Bone marrow (tissue), 2 donors: ENCODE measurements around the gene BATF.

ENCODE experiments used
- DNase-seq, 2 donors: peaks; one replicate each; lab custom pipeline; 2025; lab: John Stamatoyannopoulos, UW

Gene BATF

DNA sequence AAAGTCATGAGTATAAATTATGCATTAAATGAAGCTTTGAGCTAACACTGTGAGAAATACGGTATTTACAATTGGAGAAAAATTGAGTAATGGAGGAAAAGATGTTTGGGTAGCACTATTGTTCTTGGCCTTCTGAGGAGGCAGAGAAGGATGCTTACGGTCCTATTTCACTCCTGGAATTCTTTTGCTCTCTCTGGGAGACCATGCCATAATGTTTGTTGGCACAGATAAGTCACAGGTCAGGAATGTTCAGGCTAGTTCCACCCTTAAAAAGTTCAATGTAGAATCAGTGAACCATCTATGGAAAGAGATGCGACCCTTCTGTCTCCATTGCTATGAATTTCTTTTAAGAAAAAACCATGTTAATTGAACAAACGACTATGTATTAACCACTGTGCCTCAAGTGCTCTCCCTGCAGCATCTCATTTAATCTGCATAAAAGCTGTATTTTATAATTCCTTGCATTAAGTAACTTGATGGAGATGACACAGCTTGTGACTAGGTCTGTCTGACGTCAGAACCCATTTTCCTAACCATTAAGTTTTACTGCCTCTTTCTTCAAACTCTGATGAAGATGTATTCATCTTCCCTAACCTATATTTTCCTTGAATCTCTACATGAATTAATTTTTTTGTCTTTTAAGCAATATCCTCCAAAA lies 9.5 kb downstream of the BATF start:
- DNase-seq = no peak

DNA sequence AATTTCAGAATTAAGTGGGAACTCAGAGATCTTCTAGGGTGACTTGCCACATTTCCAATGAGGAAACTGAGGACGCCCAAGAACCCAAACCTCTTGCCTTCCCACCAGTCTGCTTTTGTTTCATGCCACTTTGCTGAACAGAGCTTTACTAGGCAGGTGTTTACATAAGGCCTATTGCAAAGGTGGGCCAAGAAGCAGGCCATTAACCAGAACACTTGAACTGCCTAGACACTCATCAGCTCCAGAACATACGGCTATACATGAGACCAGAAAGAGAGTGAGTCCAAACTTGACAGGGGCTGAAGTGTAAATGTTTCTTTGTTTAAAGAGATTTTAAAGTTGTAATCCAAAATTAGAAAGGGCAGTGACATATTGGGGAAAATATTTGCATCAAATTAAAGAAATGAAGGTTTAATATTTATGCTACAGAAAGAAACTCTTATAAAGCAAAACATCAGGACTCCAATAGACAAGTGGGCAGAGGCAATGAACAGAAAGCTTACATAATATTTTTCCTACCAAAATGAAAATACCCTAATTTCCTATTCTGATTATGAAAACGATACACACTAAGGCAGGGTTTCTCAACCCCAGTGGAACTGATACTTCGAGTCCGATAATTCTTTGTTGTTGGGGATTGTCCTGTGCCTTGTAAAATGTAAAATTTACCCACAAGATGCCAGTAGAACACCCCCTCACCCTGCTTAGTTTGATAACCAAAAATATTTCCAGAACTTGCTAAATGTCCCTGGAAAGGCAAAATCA lies 11.7 kb downstream of the BATF start:
- no peak for DNase-seq

DNA sequence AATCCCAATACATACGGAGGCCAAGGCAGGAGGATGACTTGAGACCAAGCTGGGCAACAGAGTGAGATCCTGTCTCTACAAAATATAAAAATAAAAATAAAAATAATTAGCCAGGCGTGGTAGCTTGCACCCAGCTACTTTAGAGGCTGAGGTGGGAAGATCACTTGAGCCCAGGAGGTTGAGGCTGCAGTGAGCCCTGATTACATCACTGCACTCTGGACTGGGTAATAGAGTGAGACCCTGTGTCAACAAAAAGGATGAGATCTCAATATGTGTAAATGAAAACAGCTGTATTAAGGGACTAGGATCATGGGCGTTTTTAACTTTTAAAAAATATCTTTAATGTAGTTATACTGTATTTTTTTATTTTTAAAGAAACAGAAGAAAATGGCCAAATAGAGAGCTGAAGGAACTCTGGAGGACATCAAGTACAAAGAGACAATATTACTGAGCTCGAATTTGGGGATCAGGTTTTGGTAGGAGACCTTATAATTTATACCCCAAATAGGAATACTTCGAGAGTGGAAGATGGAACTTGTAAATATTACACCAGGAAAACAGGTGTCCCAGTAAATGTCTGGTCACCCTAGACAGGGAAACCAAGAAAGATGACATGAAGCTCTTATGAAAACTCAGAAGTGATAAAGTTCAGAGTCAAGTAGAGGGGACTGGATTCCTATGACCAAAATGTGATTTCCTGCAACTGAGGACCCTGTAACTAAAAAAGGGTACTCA lies 13.1 kb downstream of the BATF start:
- DNase-seq = no peak

DNA sequence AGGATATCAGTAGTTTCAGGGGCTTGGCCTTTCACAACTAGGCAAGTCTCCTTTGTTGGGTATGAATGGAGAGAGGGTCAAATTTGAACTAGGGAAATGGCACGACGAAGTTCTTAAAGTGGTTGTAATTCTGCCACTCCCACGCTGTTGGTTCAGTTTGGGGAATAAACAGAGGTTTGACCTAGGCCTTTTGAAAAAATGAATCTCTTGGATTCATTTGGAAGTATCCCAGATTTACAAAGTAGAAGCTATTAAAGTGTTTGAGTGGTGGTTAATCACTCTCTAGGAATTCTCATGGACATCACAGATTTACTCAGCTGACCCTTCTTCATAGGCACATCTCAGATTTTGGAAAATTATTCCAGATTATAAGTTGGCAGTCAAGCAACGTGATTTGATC lies 14.8 kb downstream of the BATF start:
- no peak for DNase-seq

DNA sequence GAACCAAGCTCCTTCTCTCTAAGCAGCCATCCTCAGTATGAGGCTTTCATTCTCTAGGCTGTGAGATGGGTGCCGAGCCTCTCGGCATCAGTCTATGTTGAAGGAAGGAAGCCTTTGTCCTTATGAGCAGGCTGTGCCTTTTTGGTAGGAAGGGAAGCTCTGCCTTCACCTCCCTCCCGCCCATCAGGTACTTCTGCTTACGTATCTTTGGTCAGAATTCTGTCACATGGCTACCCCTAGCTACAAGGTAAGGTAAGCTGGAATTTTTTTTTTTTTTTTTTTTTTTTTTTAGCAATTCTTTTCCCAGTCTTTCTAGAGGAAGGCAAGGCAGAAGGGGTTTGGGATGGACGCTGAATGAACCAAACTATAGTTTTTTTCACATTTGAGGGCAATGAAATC lies 16.9 kb downstream of the BATF start:
- no peak for DNase-seq

DNA sequence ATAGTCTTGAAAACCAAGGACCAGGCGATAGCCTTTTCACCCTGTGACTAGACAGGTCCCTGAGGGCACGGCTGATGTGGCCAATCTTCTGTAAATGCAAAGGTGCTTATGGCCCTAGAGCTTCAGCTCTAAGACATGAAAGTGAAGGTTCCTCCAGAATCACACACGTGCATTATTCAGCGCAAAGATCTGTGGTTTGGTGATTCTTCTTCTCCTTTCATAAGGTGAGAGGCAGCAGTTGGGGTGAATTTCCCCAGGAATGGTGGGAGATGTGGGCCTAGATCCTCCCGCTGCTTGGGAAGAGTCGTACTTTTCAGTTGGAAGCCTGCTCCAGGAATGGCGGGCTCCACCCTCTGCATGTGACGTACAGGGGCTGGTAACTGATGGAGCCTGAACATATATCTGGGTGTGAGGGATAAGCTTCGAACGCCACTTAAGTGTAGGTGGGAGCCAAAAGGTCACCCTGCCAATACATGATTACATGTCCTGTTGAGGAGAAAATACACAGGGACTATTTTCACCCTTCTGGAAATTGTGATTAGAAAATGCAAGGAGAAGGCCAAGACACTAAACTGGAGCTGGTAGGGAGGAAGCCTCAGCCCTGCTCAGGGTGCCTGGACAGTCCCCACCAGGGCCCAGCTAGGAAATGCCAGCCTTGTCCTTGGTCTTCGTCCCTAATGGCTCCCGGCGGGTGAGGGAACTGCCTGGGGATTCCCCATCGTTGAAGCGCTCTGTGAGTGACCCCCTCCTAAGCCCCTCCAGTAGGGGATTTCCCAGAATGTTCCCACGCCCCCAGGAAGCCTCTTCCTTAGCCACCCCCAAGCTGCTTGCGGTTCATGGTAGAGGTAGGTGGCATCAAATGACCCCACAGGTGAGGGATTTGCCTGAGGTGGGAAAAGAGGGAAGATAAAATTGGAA lies 17.6 kb downstream of the BATF start:
- no peak for DNase-seq

DNA sequence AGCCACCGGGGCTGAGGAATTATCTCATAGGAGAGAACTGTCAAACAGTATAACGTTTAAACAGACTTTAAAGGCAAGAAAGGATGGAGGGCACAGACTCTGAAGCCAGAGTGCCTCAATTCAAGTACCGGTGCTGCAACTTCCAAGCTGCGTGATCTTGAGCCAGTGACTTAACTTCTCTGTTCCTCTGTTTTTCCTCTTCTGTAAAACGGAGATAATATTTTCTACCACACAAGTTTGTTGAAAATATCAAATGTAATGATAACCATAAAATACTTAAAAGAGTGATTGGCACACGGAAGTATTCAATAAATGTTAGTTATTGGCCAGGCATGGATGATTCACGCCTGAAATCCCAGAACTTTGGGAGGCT lies 18.2 kb downstream of the BATF start:
- DNase-seq = no peak

DNA sequence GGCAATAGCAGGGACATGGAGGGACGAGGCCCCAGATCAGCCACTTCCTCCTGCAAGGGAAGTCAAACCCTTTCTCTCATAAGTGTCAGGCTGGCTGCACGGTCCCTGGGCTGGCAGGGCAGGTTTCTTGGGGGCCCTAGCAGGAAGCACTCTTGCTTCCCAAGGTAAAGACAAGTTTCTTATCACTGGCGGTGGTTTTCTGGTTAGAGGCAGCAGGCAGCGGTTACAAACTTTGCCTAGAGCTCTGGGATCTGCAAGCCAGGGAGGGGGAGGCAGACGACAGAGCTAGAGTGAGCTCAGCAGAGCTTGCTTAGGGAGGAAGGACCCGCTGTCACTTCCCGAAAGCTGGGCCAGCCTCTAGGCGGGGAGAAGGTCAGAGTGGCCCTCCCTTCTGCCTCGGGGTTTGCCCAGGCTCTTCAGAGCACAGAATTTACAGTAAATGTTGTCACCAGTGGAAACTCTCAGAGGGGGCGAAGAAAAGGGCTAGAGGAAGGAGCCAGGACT lies 20.4 kb downstream of the BATF start:
- DNase-seq = peak; percentile 65 to 70

DNA sequence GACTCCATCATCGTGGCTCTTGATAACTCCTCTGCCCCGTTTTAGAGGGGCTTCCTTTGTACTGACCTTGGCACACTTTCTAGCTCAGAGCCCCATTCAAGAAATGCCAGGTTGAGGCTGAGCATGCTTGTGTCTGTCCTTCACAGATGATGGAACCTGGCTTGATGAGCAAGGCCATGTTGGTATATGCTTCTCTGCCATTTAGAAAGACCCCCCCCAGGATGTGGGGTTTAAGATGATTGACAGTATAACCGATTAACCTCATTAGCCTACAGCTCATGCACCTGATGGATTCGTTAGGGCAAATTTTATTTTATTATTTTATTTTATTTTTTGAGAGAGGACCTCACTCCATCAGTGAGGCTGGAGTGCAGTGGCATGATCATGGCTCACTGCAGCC lies 21.0 kb downstream of the BATF start:
- DNase-seq = no peak

DNA sequence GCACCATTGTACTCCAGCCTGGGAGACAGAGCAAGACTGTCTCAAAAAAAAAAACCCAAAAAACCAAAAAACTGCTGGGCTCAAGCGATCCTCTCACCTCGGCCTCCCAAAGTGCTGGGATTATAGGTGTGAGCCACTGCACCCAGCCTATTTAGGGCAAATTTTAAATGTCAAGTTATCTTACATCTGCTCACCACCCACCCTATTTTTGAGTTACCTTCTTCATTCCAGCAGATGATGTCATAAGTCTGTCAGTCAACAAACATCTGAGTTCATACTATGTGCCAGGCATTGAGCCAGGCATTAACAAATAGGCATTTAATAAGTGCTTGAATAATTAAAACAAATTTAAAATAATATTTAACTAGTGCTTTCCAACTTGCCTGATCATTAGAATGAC lies 21.5 kb downstream of the BATF start:
- DNase-seq = no peak

DNA sequence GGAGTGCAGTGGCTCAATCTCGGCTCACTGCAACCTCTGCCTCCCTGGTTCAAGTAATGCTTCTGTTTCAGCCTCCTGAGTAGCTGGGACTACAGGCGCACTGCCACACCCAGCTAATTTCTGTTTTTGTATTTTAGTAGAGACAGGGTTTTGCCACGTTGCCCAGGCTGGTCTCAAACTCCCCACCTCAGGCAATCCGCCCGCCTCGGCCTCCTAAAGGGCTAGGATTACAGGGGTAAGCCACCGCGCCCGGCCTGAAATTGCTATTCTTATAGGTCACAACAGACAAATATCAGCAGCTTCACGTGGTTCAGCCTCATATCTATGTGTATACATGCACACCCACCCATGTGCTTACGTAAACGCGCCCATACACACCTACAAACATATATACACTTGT lies 23.6 kb downstream of the BATF start:
- no peak for DNase-seq

DNA sequence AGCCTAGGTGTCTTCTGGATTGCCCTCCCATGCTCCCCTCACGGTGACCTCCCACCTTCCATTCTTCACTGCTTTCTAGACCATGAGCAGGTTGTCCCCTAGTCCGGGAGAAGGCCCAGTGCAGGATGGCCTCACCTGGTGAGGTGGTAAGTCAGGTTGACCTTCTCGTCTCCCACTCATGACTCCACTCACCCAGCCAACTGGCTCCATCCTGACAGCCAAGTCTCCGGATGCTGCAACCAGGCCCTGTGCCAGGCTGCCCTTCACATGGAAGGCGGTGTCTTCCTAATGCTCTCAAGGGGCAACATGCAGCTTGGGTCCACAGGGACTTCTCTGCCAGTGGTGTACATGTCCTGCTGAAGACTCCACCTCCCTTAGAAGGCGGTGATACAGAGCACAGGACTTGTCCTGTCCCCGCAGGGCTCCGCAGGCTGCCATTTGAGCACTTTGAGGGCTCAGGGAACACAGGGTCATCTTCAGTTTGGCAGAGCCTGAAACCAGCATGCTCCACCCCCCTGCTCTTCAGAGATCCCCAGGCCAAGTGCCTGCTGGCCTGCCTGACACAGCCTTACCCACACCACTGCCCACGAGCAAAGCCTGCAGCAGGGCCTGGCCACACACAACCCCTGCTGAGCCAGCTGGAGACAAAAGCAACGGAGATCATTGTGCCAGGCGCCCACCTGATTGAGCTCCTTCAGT lies 25.4 kb downstream of the BATF start:
- no peak for DNase-seq

DNA sequence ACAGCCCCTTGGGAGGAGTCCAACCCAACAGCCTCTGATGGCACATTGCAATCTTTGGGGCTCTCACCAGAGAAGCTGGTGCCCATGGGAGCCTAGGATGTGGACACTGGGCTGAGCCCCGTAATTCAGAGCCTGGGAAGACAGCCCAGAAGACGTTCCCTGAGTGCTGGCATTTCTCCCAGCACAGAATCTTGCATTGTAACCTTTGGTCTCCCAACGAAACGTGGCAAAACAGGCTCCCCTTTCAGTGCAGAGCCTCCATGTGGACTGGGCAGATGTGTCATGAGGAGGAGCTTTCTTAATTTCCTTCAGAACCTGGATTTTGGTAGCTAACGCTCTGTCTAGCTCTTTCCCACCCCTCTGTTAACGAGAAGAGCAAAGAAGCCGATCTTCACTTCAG lies 26.3 kb downstream of the BATF start:
- DNase-seq = no peak

DNA sequence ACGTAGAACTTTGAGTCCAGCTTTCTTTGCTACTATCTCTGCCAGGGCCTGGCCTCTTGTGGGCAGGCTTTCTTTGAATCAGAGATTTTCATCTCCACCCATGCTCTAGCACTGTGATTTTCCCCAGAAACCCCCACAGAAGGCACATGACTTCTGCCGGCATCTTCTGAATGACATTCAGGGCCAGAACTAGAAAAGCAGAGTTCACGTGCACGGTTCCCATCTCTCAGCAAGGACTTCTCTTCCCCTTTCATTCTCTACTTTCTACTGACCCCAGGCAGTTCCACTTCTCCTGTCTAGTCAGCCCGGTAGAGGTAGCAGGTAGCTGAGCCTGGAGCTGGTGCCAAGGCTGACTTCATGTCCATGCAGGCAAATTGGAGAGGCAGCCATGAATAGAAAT lies 26.9 kb downstream of the BATF start:
- no peak for DNase-seq

DNA sequence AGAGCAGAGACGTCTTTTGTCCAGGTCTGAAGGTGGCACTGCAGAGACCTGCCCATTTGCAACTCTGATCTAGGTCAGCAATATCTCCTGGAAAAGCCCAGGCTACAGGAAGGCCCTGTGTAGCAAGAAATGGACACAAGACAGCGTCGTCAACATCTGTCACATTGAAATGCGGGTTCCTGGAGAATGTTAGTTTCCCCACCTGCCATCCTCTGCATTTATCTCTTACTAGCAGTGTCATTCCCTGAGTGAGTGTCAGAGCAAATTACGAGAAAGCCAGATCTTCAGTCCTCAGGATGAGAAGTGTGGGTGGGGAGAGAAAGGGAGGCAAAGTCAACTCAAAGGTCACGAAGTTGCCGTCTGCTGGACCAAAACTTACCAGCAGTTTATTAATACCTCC lies 28.8 kb downstream of the BATF start:
- no peak for DNase-seq

DNA sequence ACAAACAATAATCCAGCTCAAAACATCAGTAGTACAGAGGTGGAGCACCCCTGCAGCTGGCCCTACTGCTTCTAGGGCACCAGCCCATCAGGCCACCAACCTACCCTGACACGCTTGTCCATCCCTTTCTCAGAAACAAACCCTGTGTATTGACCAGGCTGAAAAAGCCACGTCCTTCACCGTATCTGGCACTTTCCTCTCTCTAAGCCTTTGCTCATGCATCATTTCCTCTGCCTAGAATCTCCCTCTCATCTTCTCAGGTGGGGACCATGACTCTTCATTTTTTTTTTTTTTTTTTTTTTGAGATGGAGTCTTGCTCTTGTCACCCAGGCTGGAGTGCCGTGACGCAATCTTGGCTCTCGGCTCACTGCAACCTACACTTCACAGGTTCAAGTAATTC lies 30.9 kb downstream of the BATF start:
- no peak for DNase-seq

DNA sequence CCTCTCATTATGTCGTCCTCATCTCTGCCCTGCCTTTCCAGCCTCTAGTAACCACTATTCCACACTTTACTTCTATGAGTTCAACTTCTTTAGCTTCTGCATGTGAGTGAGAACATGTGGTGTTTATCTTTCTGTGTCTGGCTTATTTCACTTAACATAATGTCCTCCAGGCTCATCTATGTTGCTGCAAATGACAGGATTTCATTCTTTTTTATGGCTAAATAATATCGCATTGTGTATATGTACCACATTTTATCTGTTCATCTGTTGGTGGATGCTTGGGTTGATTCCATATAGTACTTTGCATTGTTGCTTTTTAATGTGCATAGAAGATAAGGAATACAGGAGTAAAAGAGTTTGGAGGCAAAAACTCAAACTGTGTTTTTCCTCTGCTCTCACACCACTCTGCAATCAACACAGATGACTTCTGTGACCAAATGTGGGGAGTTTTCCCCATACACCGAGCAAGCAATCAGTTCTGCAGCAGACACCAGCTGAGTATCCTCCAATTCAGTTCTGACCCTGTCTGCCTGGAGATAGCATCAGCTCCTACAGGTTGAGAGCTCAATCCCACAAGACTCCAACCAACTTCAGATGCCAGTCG lies 31.6 kb downstream of the BATF start:
- DNase-seq = no peak

DNA sequence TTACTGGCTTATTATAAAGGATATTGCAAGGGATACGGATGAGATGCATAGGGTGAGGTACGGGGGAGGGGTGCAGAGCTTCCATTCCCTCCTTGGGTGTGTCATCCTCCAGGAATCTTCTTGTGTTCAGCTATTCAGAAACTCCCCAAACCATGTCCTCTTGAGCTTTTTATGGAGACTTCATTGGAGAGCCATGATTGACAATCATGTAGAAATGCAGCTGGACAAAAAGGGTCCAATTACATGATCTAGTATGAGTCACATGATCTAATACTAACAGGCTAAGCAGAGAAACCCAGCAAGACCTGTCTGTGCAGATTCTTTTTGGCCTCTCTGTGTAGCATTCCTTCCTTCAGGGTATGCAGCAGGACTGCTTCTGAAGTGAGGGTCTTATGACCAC lies 32.2 kb downstream of the BATF start:
- no peak for DNase-seq

DNA sequence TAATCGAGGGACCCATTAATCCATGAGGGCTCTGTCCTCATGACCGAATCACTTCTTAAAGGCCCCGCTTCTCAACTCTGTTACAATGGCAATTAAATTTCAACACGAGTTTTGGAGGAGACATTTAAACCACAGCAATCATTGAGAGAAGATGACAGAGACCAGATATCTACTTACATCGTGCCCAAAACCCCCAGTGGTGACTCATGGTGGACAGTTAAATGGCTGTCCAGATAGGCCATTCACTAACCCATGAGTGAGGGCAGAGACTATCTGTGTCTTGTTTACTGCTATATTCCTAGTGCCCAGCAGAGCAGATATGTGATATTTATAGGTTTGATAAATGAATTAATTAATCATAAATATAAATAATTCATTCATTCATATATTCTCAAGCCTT lies 36.2 kb downstream of the BATF start:
- DNase-seq = no peak

DNA sequence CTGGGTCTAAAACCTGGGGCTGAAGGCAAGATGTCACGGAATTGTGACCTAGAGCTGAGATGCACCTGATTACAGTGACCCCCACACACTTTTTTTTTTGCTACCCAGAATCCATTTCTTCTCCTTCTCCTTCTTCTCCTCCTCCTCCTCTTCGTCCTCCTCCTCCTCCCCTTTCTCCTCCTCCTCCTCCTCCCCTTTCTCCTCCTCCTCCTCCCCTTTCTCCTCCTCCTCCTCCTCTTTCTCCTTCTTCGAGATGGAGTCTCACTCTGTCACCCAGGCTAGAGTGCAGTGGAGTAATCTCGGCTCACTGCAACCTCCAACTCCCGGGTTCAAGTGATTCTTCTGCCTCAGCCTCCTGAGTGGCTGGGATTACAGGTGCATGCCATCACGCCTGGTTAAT lies 36.8 kb downstream of the BATF start:
- DNase-seq = no peak
